HCT116 (cell line): ENCODE data around the gene SPATA12. TPM values are rescaled to one million over a fixed set of nuclear protein-coding genes. Genes with fewer than 3 reads are reported as not detected.
A peak's percentile ranks its signal among the peaks of the same experiment; 100 is the strongest.

ENCODE experiments used
- ATAC-seq: fragments of 200-7000 bp; cut with Tn5 transposase; 2 replicates; pipeline ENCODE4 v1.9.1; 2020; ENCODE audit warnings: mild to moderate bottlenecking, moderate library complexity
- BruUV-seq: library from RNA; stranded (reverse); fragments of 400-500 nt; replicated peaks from 2 replicates; lab custom pipeline; 2021; lab: Mats Ljungman, UMichigan
- CTCF ChIA-PET: fragments of 300-600 bp; sonication (Branson Sonifier 250); formaldehyde crosslinking; loops from one replicate; lab custom pipeline; 2021; ENCODE audit warnings: antibody characterized with exemption; lab: Charles Lee
- POLR2A ChIA-PET: fragments of 300-600, 350-600 bp; sonication (Branson Sonifier 250); formaldehyde crosslinking; loops from one replicate; lab custom pipeline; 2021; ENCODE audit warnings: antibody characterized with exemption; lab: Charles Lee
- RAD21 ChIA-PET, 2 experiments: fragments of 300-600 bp; sonication (Branson Sonifier 250); formaldehyde crosslinking; loops; one replicate each; lab custom pipeline; 2023; ENCODE audit warnings: low total read pairs in 2 of 2; ENCODE audit not compliant: uncharacterized antibody in 2 of 2, unreplicated experiment in 2 of 2, low non-redundant PET in 1 of 2; lab: Charles Lee
- DNase-seq: peaks from one replicate; pipeline ENCODE4 v3.0.0-alpha.2; 2010; ENCODE audit warnings: low read depth, low spot score
- H2AFZ ChIP-seq: fragments of 200-600 bp; shearing (Covaris generic), sonication (generic); 2 replicates; pipeline ENCODE4 v1.6.1; 2017; ENCODE audit warnings: low read depth, mixed run types, mixed read lengths, antibody characterized with exemption, low read length; ENCODE audit not compliant: poor library complexity, severe bottlenecking
- H3K27ac ChIP-seq: 2 replicates; pipeline ENCODE4 v1.5.1; 2012; ENCODE audit warnings: low read depth, low read length
- H3K27me3 ChIP-seq: fragments of 200-600 bp; sonication (generic); 2 replicates; pipeline ENCODE4 v1.6.1; 2016; ENCODE audit warnings: mixed run types, low read length, mixed read lengths; ENCODE audit not compliant: insufficient read depth
- H3K36me3 ChIP-seq, 2 experiments: fragments of 200-500 bp in 1 of 2; fragments of 200-600 bp in 1 of 2; sonication (Bioruptor generic) in 1 of 2; sonication (generic) in 1 of 2; 2 replicates each; pipeline versions ENCODE4 v1.5.1 to v1.6.1; 2014 to 2016; ENCODE audit warnings: low read length in 2 of 2, inconsistent platforms in 1 of 2, mixed read lengths in 1 of 2, mixed run types in 1 of 2; ENCODE audit not compliant: insufficient read depth in 2 of 2, control insufficient read depth in 1 of 2
- H3K4me1 ChIP-seq, 2 experiments: fragments of 200-600 bp in 1 of 2; sonication (generic) in 1 of 2; 2 replicates each; pipeline versions ENCODE4 v1.5.1 to v1.6.1; 2012 to 2017; ENCODE audit warnings: low read length in 2 of 2, inconsistent platforms in 1 of 2, mild to moderate bottlenecking in 1 of 2, mixed read lengths in 1 of 2, mixed run types in 1 of 2, moderate library complexity in 1 of 2; ENCODE audit not compliant: insufficient read depth in 2 of 2, control insufficient read depth in 1 of 2
- H3K4me2 ChIP-seq: fragments of 200-600 bp; sonication (generic); 2 replicates; pipeline ENCODE4 v1.6.1; 2017; ENCODE audit warnings: mixed run types, low read length, mixed read lengths
- H3K4me3 ChIP-seq, 2 experiments: fragments of 200-600 bp in 1 of 2; sonication (generic) in 1 of 2; replicated peaks in 1 of 2; 2 replicates each; pipeline ENCODE4 v1.5.1; 2011 to 2016; ENCODE audit warnings: low read length in 2 of 2, control low read depth in 1 of 2, low read depth in 1 of 2, mild to moderate bottlenecking in 1 of 2, mixed read lengths in 1 of 2, mixed run types in 1 of 2
- H3K79me2 ChIP-seq: fragments of 200-600 bp; sonication (generic); 2 replicates; pipeline ENCODE4 v1.6.1; 2017; ENCODE audit warnings: mild to moderate bottlenecking, mixed run types, low read length, moderate library complexity, mixed read lengths; ENCODE audit not compliant: insufficient read depth
- H3K9ac ChIP-seq: fragments of 200-600 bp; sonication (generic); 2 replicates; pipeline ENCODE4 v1.6.1; 2016; ENCODE audit warnings: low read length, mixed read lengths
- H3K9me2 ChIP-seq: fragments of 200-600 bp; sonication (generic), shearing (Covaris generic); 2 replicates; pipeline ENCODE4 v1.6.1; 2017; ENCODE audit warnings: mixed run types, mild to moderate bottlenecking, moderate library complexity; ENCODE audit not compliant: insufficient read depth
- H3K9me3 ChIP-seq, 2 experiments: fragments of 200-500 bp in 1 of 2; fragments of 200-600 bp in 1 of 2; sonication (Bioruptor generic) in 1 of 2; sonication (generic) in 1 of 2; 2 replicates each; pipeline ENCODE4 v1.6.1; 2014 to 2017; ENCODE audit warnings: low read length in 2 of 2, mixed read lengths in 2 of 2, inconsistent platforms in 1 of 2, low read depth in 1 of 2, mild to moderate bottlenecking in 1 of 2, mixed run types in 1 of 2, moderate library complexity in 1 of 2; ENCODE audit not compliant: control insufficient read depth in 1 of 2, insufficient read depth in 1 of 2
- H4K20me1 ChIP-seq: fragments of 200-600 bp; sonication (generic), shearing (Covaris generic); 2 replicates; pipeline ENCODE4 v1.6.1; 2017; ENCODE audit warnings: mixed run types, mild to moderate bottlenecking, moderate library complexity; ENCODE audit not compliant: insufficient read depth
- CTCF ChIP-seq, 3 experiments: fragments of 200-600 bp in 1 of 3; sonication (generic) in 1 of 3; IDR thresholded peaks in 2 of 3; conservative IDR thresholded peaks in 1 of 3; 2 replicates each; pipeline ENCODE4 v1.5.1; 2012 to 2017; ENCODE audit warnings: low read depth in 2 of 3, low read length in 2 of 3, antibody characterized with exemption in 1 of 3, borderline replicate concordance in 1 of 3, control low read depth in 1 of 3, mild to moderate bottlenecking in 1 of 3, mixed read lengths in 1 of 3, mixed run types in 1 of 3, moderate library complexity in 1 of 3; ENCODE audit not compliant: insufficient read depth in 1 of 3
- EGR1 ChIP-seq: IDR thresholded peaks from 2 replicates; pipeline ENCODE4 v1.6.1; 2012; ENCODE audit warnings: low read depth
- JUND ChIP-seq: IDR thresholded peaks from 2 replicates; pipeline ENCODE4 v1.6.1; 2012
- MAX ChIP-seq: IDR thresholded peaks from 2 replicates; pipeline ENCODE4 v1.6.1; 2012
- POLR2A ChIP-seq: IDR thresholded peaks from 2 replicates; pipeline ENCODE4 v1.7.0; 2011; ENCODE audit warnings: borderline replicate concordance; ENCODE audit not compliant: insufficient read depth, insufficient read length; ENCODE audit errors: extremely low read depth
- POLR2AphosphoS5 ChIP-seq: IDR thresholded peaks from 2 replicates; pipeline ENCODE4 v1.6.1; 2011; ENCODE audit warnings: mild to moderate bottlenecking, low read depth, low read length, moderate library complexity
- RAD21 ChIP-seq: IDR thresholded peaks from 2 replicates; pipeline ENCODE4 v1.6.1; 2012; ENCODE audit warnings: low read depth, mild to moderate bottlenecking
- REST ChIP-seq: IDR thresholded peaks from 2 replicates; pipeline ENCODE4 v1.6.1; 2012; ENCODE audit warnings: low read depth
- SIN3A ChIP-seq: IDR thresholded peaks from 2 replicates; pipeline ENCODE4 v1.6.1; 2012; ENCODE audit warnings: low read depth
- TCF7L2 ChIP-seq: IDR thresholded peaks from 2 replicates; pipeline ENCODE4 v1.7.0; 2011; ENCODE audit warnings: borderline replicate concordance, inconsistent platforms; ENCODE audit not compliant: insufficient read depth, insufficient read length; ENCODE audit errors: extremely low read depth
- YY1 ChIP-seq: IDR thresholded peaks from 2 replicates; pipeline ENCODE4 v1.6.1; 2011; ENCODE audit warnings: low read length, low read depth, moderate library complexity, mild to moderate bottlenecking; ENCODE audit not compliant: insufficient replicate concordance; ENCODE audit errors: extremely low read depth
- ZFX ChIP-seq: fragments of 450-650 bp; IDR thresholded peaks from 2 replicates; pipeline ENCODE4 v1.6.1; 2017
- ZNF274 ChIP-seq: fragments of 200-500 bp; sonication (Bioruptor generic); IDR thresholded peaks from 2 replicates; pipeline ENCODE4 v1.6.1; 2014; ENCODE audit warnings: mild to moderate bottlenecking, low read depth, low read length, inconsistent platforms
- intact Hi-C: fragments of 100-400 bp; cut with micrococcal nuclease; formaldehyde crosslinking; loops from 2 replicates; pipeline ENCODE4 v1.10.0; 2022
- total RNA-seq: library from RNA; stranded (reverse); gene quantifications from one replicate; pipeline ENCODE4 v1.2.1, GENCODE V29; 2021; ENCODE audit not compliant: unreplicated experiment

Gene SPATA12
- total RNA-seq, 1 experiment from 2014 or later: 0.22 TPM

- H4K20me1 ChIP-seq: no peaks in the 10 kb centered on the region
- DNase-seq (no peak), ATAC-seq (peak; percentile 74)
- H3K9me3 ChIP-seq: no peaks in the 10 kb centered on the region
- H3K36me3 ChIP-seq: peaks cover 0 to 8% of the 10 kb centered on the region in 2 experiments; a peak in 2 of 4 replicates
- intact Hi-C loops: loop anchor here (2.0 to 5.0 kb wide), 3 partner anchors 18 to 382 kb away; partner anchors contain the start of gene SPATA12
- H3K4me2 ChIP-seq: peak overlapping the region; percentile 99
- H3K4me1 ChIP-seq: peaks cover 21 to 77% of the 10 kb centered on the region in 2 experiments
- H3K79me2 ChIP-seq: peaks cover 31% of the 10 kb centered on the region
- peak overlapping the region; percentile 75 to 94 for H3K4me3 ChIP-seq
- ChIA-PET CTCF (no interaction called here), POLR2A (interaction anchor here (0.8 kb wide), 1 partner anchor 59 kb away, joined by 3 read pairs; no protein-coding TSS in a partner anchor), RAD21 (interaction anchor here in 1 of 2 experiments (1.2 kb wide), 1 partner anchor 19 kb away, joined by 3 read pairs; no protein-coding TSS in a partner anchor)
- no peaks in the 10 kb centered on the region for H3K9me2 ChIP-seq
- peak overlapping the region; percentile 72 for H3K27ac ChIP-seq
- H3K9ac ChIP-seq: peak overlapping the region; percentile 90
- peak; percentile 83 for TF ChIP-seq MAX
- TF ChIP-seq SIN3A: no peak
- TF ChIP-seq JUND: no peak; the same call in 1 of the 2 replicates
- peak; percentile 37 for TF ChIP-seq ZFX
- no peak for TF ChIP-seq REST
- peak; percentile 37 for TF ChIP-seq RAD21
- peak; percentile 43; the same call in 1 of the 2 replicates for TF ChIP-seq EGR1
- no peak for TF ChIP-seq YY1
- peak; percentile 44 for TF ChIP-seq POLR2AphosphoS5
- TF ChIP-seq POLR2A: no peak
- TF ChIP-seq TCF7L2: no peak
- no peak for TF ChIP-seq ZNF274
- TF ChIP-seq CTCF (IDR thresholded peaks at IDR 0.05 in 2 of 3, conservative IDR thresholded peaks at IDR 0.05 in 1 of 3; ENCODE audit: borderline replicate concordance in 1 of 3, insufficient read depth in 1 of 3, low read depth in 2 of 3, low read length in 2 of 3): 0 out of 6 replicates have a peak, but pooled peaks of 1 of the 3 experiments have one; percentile 7
- BruUV-seq: no TSS peak
- H2AFZ ChIP-seq: peak overlapping the region; percentile 54
- H3K27me3 ChIP-seq: no peaks in the 10 kb centered on the region
Observed at GRCh38 chr3:57078635-57079473, 18.4 kb downstream of the SPATA12 start.
